Stimulated activated naive CD4-positive, alpha-beta T cell treated with Interleukin-2 at 50 U/mL for 16 hours (primary cell): Measurements from ENCODE around the gene ZNF583.

Source experiments
- DNase-seq: peaks from one replicate; lab custom pipeline; 2025; lab: John Stamatoyannopoulos, UW

The ZNF583 gene

GRCh38 chr19:56474308-56474707, 70.2 kb downstream of the ZNF583 start:
- no peak for DNase-seq

- DNase-seq, result no peak
Observed at GRCh38 chr19:56476093-56476492, 72.0 kb downstream of the ZNF583 start.
